ENCODE measurements around the gene VPS18.
"Not testable (repeated sequence)": the region's sequence is repeated elsewhere in the genome, so short reads cannot be mapped to it uniquely, and the experiment has no call there.

The VPS18 gene

GRCh38 chr15:40856746-40857145, 37.5 kb upstream of the VPS18 start:
- in situ Hi-C loops (cut with HindIII; ENCODE audit: low sequenced_read_pairs): no loop called here
- no peak for DNase-seq (ENCODE audit: low read depth, low spot score)
- H3K4me3 ChIP-seq (ENCODE audit: low read depth, low read length): no peak overlapping the region
- no peak for TF ChIP-seq CTCF (IDR thresholded peaks at IDR 0.05; ENCODE audit: low read depth, low read length)

- H3K4me3 ChIP-seq (ENCODE audit: low read depth, low read length): no peak overlapping the region
- in situ Hi-C loops (cut with HindIII; ENCODE audit: low sequenced_read_pairs): no loop called here
- peak; percentile 99 for TF ChIP-seq CTCF (IDR thresholded peaks at IDR 0.05; ENCODE audit: low read depth, low read length)
- DNase-seq (ENCODE audit: low read depth, low spot score): peak; percentile 53
Observed at GRCh38 chr15:40857601-40858341, 36.5 kb upstream of the VPS18 start.

- no peak overlapping the region for H3K4me3 ChIP-seq (ENCODE audit: low read depth, low read length)
- in situ Hi-C loops (cut with HindIII; ENCODE audit: low sequenced_read_pairs): no loop called here
- no peak for DNase-seq (ENCODE audit: low read depth, low spot score)
- no peak for TF ChIP-seq CTCF (IDR thresholded peaks at IDR 0.05; ENCODE audit: low read depth, low read length)
Observed at GRCh38 chr15:40858706-40859105, 35.5 kb upstream of the VPS18 start.

- H3K4me3 ChIP-seq (ENCODE audit: low read depth, low read length): no peak overlapping the region
- DNase-seq (ENCODE audit: low read depth, low spot score): peak; percentile 73
- peak; percentile 92 for TF ChIP-seq CTCF (IDR thresholded peaks at IDR 0.05; ENCODE audit: low read depth, low read length)
- in situ Hi-C loops (cut with HindIII; ENCODE audit: low sequenced_read_pairs): no loop called here
Observed at GRCh38 chr15:40859206-40859851, 34.9 kb upstream of the VPS18 start.

- DNase-seq (ENCODE audit: low read depth, low spot score); H3K4me3 ChIP-seq (ENCODE audit: low read depth, low read length); in situ Hi-C loops (cut with HindIII; ENCODE audit: low sequenced_read_pairs): not testable (repeated sequence)
Observed at GRCh38 chr15:40861147-40861546, 33.1 kb upstream of the VPS18 start.

- H3K4me3 ChIP-seq (ENCODE audit: low read depth, low read length): no peak overlapping the region
- DNase-seq (ENCODE audit: low read depth, low spot score): no peak
- no peak for TF ChIP-seq CTCF (IDR thresholded peaks at IDR 0.05; ENCODE audit: low read depth, low read length)
- in situ Hi-C loops (cut with HindIII; ENCODE audit: low sequenced_read_pairs): no loop called here
Observed at GRCh38 chr15:40863660-40864270, 30.5 kb upstream of the VPS18 start.

DNA sequence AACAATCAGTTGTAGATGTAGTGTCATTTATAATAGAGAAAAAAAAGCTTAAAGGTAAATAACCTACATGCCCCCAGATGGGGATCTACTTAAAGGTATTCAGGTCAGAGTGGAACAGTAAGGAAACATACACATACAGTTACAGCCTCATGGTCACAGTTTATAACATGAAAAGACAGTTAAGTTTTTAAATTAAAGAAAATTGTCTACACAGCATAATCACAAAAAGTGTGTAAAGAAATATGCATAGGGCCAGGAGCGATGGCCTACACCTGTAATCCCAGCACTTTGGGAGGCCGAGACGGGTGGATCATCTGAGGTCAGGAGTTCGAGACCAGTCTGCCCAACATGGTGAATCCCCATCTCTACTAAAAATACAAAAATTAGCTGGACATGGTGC, 27.1 kb upstream of the VPS18 start:
- DNase-seq (ENCODE audit: low read depth, low spot score): no peak
- H3K4me3 ChIP-seq (ENCODE audit: low read depth, low read length): no peak overlapping the region
- in situ Hi-C loops (cut with HindIII; ENCODE audit: low sequenced_read_pairs): no loop called here
- TF ChIP-seq CTCF (IDR thresholded peaks at IDR 0.05; ENCODE audit: low read depth, low read length): no peak
